Chondrocyte (in vitro differentiated cells): ENCODE measurements around the gene TMEM40. TPM values are rescaled to one million over a fixed set of nuclear protein-coding genes. Genes with fewer than 3 reads are reported as not detected.
A peak's percentile ranks its signal among the peaks of the same experiment; 100 is the strongest.

Source experiments
- DNase-seq: peaks from one replicate; pipeline ENCODE4 v3.0.0; 2021; ENCODE audit warnings: mixed read lengths, low spot score
- H3K27ac Mint-ChIP-seq: one replicate; pipeline ENCODE4 v1.8.0; 2021; ENCODE audit warnings: mild to moderate bottlenecking, moderate library complexity, mixed read lengths; ENCODE audit not compliant: unreplicated experiment
- H3K27me3 Mint-ChIP-seq: 2 replicates; pipeline ENCODE4 v1.8.0; 2021; ENCODE audit warnings: low read depth, mixed read lengths
- H3K36me3 Mint-ChIP-seq: 2 replicates; pipeline ENCODE4 v1.8.0; 2021; ENCODE audit warnings: low read depth, mixed read lengths
- H3K4me1 Mint-ChIP-seq: 2 replicates; pipeline ENCODE4 v1.8.0; 2021; ENCODE audit warnings: low read depth, mild to moderate bottlenecking, mixed read lengths
- H3K4me3 Mint-ChIP-seq: one replicate; pipeline ENCODE4 v1.8.0; 2021; ENCODE audit warnings: mild to moderate bottlenecking, moderate library complexity, mixed read lengths; ENCODE audit not compliant: unreplicated experiment
- H3K9me3 Mint-ChIP-seq: 2 replicates; pipeline ENCODE4 v1.8.0; 2021; ENCODE audit warnings: low read depth, mixed read lengths
- CTCF ChIP-seq: fragments of 200-600 bp; sonication (generic); IDR thresholded peaks from 2 replicates; pipeline ENCODE4 v1.5.0; 2021; ENCODE audit warnings: antibody characterized with exemption, mild to moderate bottlenecking, moderate library complexity
- total RNA-seq: library from RNA; stranded (reverse); gene quantifications from 3 replicates; pipeline ENCODE4 v1.2.1, GENCODE V29; 2021

The TMEM40 gene
- total RNA-seq, 1 donor from 2014 or later, result not detected

GRCh38 chr3:12774619-12775018 is 15.6 kb upstream of the TMEM40 start:
- Mint-ChIP-seq H3K36me3 (no peaks in the 10 kb centered on the region), H3K4me1 (no peaks in the 10 kb centered on the region), H3K27me3 (no peaks in the 10 kb centered on the region), H3K27ac (no peak overlapping the region), H3K9me3 (no peaks in the 10 kb centered on the region), H3K4me3 (no peak overlapping the region)
- DNase-seq, result no peak
- TF ChIP-seq CTCF, result no peak

GRCh38 chr3:12773710-12774086 is 14.6 kb upstream of the TMEM40 start:
- Mint-ChIP-seq H3K36me3 (no peaks in the 10 kb centered on the region), H3K9me3 (no peaks in the 10 kb centered on the region), H3K4me1 (no peaks in the 10 kb centered on the region), H3K4me3 (no peak overlapping the region), H3K27ac (no peak overlapping the region), H3K27me3 (no peaks in the 10 kb centered on the region)
- no peak for DNase-seq
- no peak for TF ChIP-seq CTCF

GRCh38 chr3:12773030-12773709 is 14.1 kb upstream of the TMEM40 start:
- H3K36me3 Mint-ChIP-seq, result no peaks in the 10 kb centered on the region
- no peak for DNase-seq
- no peak for TF ChIP-seq CTCF
- no peaks in the 10 kb centered on the region for H3K27me3 Mint-ChIP-seq
- H3K27ac Mint-ChIP-seq, result no peak overlapping the region
- H3K9me3 Mint-ChIP-seq, result no peaks in the 10 kb centered on the region
- no peaks in the 10 kb centered on the region for H3K4me1 Mint-ChIP-seq
- no peak overlapping the region for H3K4me3 Mint-ChIP-seq

GRCh38 chr3:12772462-12772861 is 13.4 kb upstream of the TMEM40 start:
- no peaks in the 10 kb centered on the region for H3K27me3 Mint-ChIP-seq
- no peak overlapping the region for H3K27ac Mint-ChIP-seq
- no peaks in the 10 kb centered on the region for H3K4me1 Mint-ChIP-seq
- H3K9me3 Mint-ChIP-seq, result no peaks in the 10 kb centered on the region
- no peak overlapping the region for H3K4me3 Mint-ChIP-seq
- no peak for TF ChIP-seq CTCF
- H3K36me3 Mint-ChIP-seq, result no peaks in the 10 kb centered on the region
- no peak for DNase-seq

- no peaks in the 10 kb centered on the region for H3K4me1 Mint-ChIP-seq
- no peak overlapping the region for H3K4me3 Mint-ChIP-seq
- H3K9me3 Mint-ChIP-seq, result no peaks in the 10 kb centered on the region
- no peaks in the 10 kb centered on the region for H3K36me3 Mint-ChIP-seq
- no peak overlapping the region for H3K27ac Mint-ChIP-seq
- H3K27me3 Mint-ChIP-seq, result no peaks in the 10 kb centered on the region
- DNase-seq, result peak; percentile 28
- TF ChIP-seq CTCF, result no peak
These were observed 12.2 kb upstream of the TMEM40 start for GRCh38 chr3:12771236-12771635.
